Neural progenitor cell (in vitro differentiated cells): ENCODE data around the gene C9orf50. TPM values are rescaled to one million over a fixed set of nuclear protein-coding genes. Genes with fewer than 3 reads are reported as not detected.

Experiments used
- DNase-seq: peaks from one replicate; pipeline ENCODE4 v3.0.0-alpha.2; 2016; ENCODE audit warnings: low spot score
- H2AFZ ChIP-seq: fragments of 200-600 bp; sonication (generic); replicated peaks from 2 replicates; pipeline ENCODE4 v1.6.1; 2016; ENCODE audit warnings: antibody characterized with exemption
- H3F3A ChIP-seq: fragments of 200-600 bp; sonication (generic); 2 replicates; pipeline ENCODE4 v1.6.1; 2016; ENCODE audit warnings: antibody characterized with exemption, low read depth
- H3K27ac ChIP-seq: fragments of 200-600 bp; sonication (generic); 2 replicates; pipeline ENCODE4 v1.5.1; 2016; ENCODE audit warnings: mild to moderate bottlenecking
- H3K27me3 ChIP-seq: fragments of 200-600 bp; sonication (generic); 2 replicates; pipeline ENCODE4 v1.6.1; 2016; ENCODE audit warnings: mild to moderate bottlenecking, moderate library complexity
- H3K36me3 ChIP-seq: fragments of 200-600 bp; sonication (generic); 2 replicates; pipeline ENCODE4 v1.5.1; 2016
- H3K4me1 ChIP-seq: fragments of 200-600 bp; sonication (generic); 2 replicates; pipeline ENCODE4 v1.6.1; 2016; ENCODE audit warnings: mixed run types
- H3K4me2 ChIP-seq: fragments of 200-600 bp; sonication (generic); 2 replicates; pipeline ENCODE4 v1.6.1; 2016
- H3K4me3 ChIP-seq: fragments of 200-600 bp; sonication (generic); 2 replicates; pipeline ENCODE4 v1.5.1; 2016
- H3K79me2 ChIP-seq: fragments of 200-600 bp; sonication (generic); 2 replicates; pipeline ENCODE4 v1.6.1; 2016; ENCODE audit warnings: low read depth
- H3K9ac ChIP-seq: fragments of 200-600 bp; sonication (generic); 2 replicates; pipeline ENCODE4 v1.6.1; 2016
- H3K9me3 ChIP-seq: fragments of 200-600 bp; sonication (generic); 2 replicates; pipeline ENCODE4 v1.5.1; 2016; ENCODE audit warnings: low read depth
- H4K20me1 ChIP-seq: fragments of 200-600 bp; sonication (generic); 2 replicates; pipeline ENCODE4 v1.6.1; 2016; ENCODE audit warnings: low read depth
- H3K27ac Mint-ChIP-seq: 3 replicates; pipeline ENCODE4 v1.8.0; 2021; ENCODE audit warnings: mixed read lengths
- H3K27me3 Mint-ChIP-seq: 2 replicates; pipeline ENCODE4 v1.8.0; 2022; ENCODE audit warnings: low read depth, mild to moderate bottlenecking, inconsistent platforms, moderate library complexity, mixed read lengths; ENCODE audit not compliant: insufficient read depth
- H3K36me3 Mint-ChIP-seq: 3 replicates; pipeline ENCODE4 v1.8.0; 2021; ENCODE audit warnings: mixed read lengths
- H3K4me1 Mint-ChIP-seq: 3 replicates; pipeline ENCODE4 v1.8.0; 2021; ENCODE audit warnings: mixed read lengths
- H3K4me3 Mint-ChIP-seq: 3 replicates; pipeline ENCODE4 v1.8.0; 2021; ENCODE audit warnings: mild to moderate bottlenecking, moderate library complexity, mixed read lengths
- H3K9me3 Mint-ChIP-seq: 3 replicates; pipeline ENCODE4 v1.8.0; 2020; ENCODE audit warnings: mixed read lengths
- EZH2 ChIP-seq: fragments of 200-600 bp; sonication (generic); IDR thresholded peaks from 2 replicates; pipeline ENCODE4 v1.6.1; 2017; ENCODE audit warnings: antibody characterized with exemption, mild to moderate bottlenecking, moderate library complexity
- EZH2phosphoT487 ChIP-seq: fragments of 200-600 bp; sonication (generic); IDR thresholded peaks from 2 replicates; pipeline ENCODE4 v1.6.1; 2017; ENCODE audit warnings: antibody characterized with exemption
- total RNA-seq: library from RNA; depleted of rRNA; stranded (reverse); fragments of >200 nt; gene quantifications from 2 replicates; pipeline ENCODE4 v1.2.3, GENCODE V29; 2015; ENCODE audit warnings: low replicate concordance
- TF ChIP-seq, protein P1 (sequence below): fragments of 200-600 bp; sonication (generic); IDR thresholded peaks from 2 replicates; pipeline ENCODE4 v1.5.1; 2017; ENCODE audit warnings: antibody characterized with exemption, mild to moderate bottlenecking

Gene C9orf50
- total RNA-seq, 1 donor from 2014 or later, result not detected

DNA sequence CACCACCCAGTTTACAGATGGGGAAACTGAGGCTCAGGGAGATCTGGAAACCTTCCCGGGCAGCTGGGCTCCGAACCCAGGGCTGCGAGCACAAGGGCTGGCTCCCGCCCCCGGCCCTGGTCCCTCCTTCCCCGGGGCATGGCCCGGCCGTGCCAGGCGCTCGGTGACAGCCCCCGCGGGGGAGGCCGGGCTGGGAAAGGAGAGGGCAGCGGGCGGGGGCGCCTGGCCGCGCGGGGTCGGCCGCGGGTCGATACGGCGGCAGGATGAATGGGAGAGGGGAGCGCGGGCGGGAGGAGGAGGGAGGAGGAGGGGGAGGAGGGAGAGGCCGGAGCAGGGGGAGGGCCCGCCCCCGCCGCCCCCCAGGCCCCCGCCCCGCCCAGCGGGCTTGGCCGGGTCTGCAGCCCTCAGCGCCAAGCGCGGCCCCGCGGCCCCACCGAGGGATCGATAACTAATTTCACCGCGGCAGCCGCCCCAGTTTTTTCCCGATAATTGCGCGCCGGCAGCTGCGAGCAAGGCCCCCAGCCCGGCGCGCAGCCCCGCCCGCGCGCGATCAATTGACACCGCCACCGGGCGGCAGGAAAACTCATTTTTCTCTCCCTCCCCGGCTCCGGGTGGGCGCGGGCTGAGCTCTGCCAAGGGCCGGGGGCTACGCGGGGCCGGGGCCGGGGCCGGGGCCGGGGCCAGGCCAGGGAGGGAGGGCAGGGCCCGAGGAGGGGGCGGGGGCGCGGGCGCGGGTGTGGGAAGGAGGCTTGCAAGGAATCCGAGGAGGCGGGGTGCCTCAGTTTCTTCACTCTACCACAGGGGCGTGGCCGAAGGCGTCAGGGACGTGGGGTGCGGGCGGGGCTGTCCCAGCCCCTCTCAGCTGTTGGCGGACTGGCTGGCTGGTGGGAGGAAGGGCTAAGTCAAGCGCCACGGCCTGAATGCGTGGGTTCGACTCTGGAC is 52.1 kb downstream of the C9orf50 start:
- Histone ChIP-seq H3K27ac (no peak overlapping the region), H3K9me3 (no peaks in the 10 kb centered on the region), H3K4me2 (peak overlapping the region; percentile 87), H3K9ac (no peak overlapping the region), H4K20me1 (no peaks in the 10 kb centered on the region), H3F3A (peaks cover 29% of the 10 kb centered on the region), H3K4me3 (peak overlapping the region; percentile 58), H3K36me3 (no peaks in the 10 kb centered on the region), H3K27me3 (no peaks in the 10 kb centered on the region), H2AFZ (no peak overlapping the region), H3K4me1 (peaks cover 15% of the 10 kb centered on the region), H3K79me2 (no peaks in the 10 kb centered on the region)
- Mint-ChIP-seq H3K27ac (peak overlapping the region; percentile 82), H3K9me3 (peaks cover 4% of the 10 kb centered on the region), H3K4me3 (peak overlapping the region; percentile 88), H3K4me1 (peaks cover 51% of the 10 kb centered on the region), H3K27me3 (peaks cover 16% of the 10 kb centered on the region), H3K36me3 (no peaks in the 10 kb centered on the region)
- DNase-seq, result peak; percentile 84
- TF ChIP-seq EZH2phosphoT487 (no peak), EZH2 (no peak)
- TF ChIP-seq, protein P1, sequence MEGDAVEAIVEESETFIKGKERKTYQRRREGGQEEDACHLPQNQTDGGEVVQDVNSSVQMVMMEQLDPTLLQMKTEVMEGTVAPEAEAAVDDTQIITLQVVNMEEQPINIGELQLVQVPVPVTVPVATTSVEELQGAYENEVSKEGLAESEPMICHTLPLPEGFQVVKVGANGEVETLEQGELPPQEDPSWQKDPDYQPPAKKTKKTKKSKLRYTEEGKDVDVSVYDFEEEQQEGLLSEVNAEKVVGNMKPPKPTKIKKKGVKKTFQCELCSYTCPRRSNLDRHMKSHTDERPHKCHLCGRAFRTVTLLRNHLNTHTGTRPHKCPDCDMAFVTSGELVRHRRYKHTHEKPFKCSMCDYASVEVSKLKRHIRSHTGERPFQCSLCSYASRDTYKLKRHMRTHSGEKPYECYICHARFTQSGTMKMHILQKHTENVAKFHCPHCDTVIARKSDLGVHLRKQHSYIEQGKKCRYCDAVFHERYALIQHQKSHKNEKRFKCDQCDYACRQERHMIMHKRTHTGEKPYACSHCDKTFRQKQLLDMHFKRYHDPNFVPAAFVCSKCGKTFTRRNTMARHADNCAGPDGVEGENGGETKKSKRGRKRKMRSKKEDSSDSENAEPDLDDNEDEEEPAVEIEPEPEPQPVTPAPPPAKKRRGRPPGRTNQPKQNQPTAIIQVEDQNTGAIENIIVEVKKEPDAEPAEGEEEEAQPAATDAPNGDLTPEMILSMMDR, result no peak

GRCh38 chr9:129567842-129568559 is 52.9 kb downstream of the C9orf50 start:
- Histone ChIP-seq H3K9me3 (no peaks in the 10 kb centered on the region), H3K4me1 (peaks cover 16% of the 10 kb centered on the region), H4K20me1 (no peaks in the 10 kb centered on the region), H3K4me3 (peak overlapping the region; percentile 58), H3K79me2 (no peaks in the 10 kb centered on the region), H3K9ac (no peak overlapping the region), H2AFZ (no peak overlapping the region), H3K4me2 (peak overlapping the region; percentile 87), H3K27ac (no peak overlapping the region), H3K27me3 (no peaks in the 10 kb centered on the region), H3K36me3 (no peaks in the 10 kb centered on the region), H3F3A (peaks cover 29% of the 10 kb centered on the region)
- peak; percentile 42 for DNase-seq
- TF ChIP-seq EZH2 (no peak), EZH2phosphoT487 (no peak)
- TF ChIP-seq, protein P1, result no peak
- Mint-ChIP-seq H3K36me3 (no peaks in the 10 kb centered on the region), H3K9me3 (no peaks in the 10 kb centered on the region), H3K4me3 (peak overlapping the region; percentile 88), H3K27me3 (peaks cover 20% of the 10 kb centered on the region), H3K27ac (peak overlapping the region; percentile 82), H3K4me1 (peaks cover 57% of the 10 kb centered on the region)

DNA sequence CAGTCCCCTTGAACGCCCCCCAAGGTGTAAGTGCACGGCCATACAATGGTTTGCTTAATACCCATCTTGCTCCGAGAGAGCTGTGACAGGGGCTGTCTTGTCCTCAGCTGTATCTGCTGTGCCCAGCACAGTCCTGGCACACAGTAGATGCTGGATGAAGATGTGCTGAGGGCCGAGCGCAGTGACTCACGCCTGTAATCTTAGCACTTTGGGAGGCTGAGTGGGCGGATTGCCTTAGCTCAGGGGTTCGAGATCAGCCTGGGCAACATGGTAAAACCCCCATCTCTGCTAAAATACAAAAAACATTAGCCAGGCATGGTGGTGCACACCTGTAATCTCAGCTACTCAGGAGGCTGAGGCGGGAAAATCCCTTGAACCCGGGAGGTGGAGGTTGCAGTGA is 53.6 kb downstream of the C9orf50 start:
- Mint-ChIP-seq H3K36me3 (no peaks in the 10 kb centered on the region), H3K4me1 (peaks cover 64% of the 10 kb centered on the region), H3K9me3 (no peaks in the 10 kb centered on the region), H3K27ac (peak overlapping the region; percentile 86), H3K4me3 (peak overlapping the region; percentile 88), H3K27me3 (peaks cover 20% of the 10 kb centered on the region)
- no peak for DNase-seq
- no peak overlapping the region for H3K4me3 ChIP-seq
- H3K9ac ChIP-seq, result no peak overlapping the region
- H3K4me1 ChIP-seq, result peaks cover 23% of the 10 kb centered on the region
- H4K20me1 ChIP-seq, result no peaks in the 10 kb centered on the region
- peaks cover 29% of the 10 kb centered on the region for H3F3A ChIP-seq
- H3K27me3 ChIP-seq, result no peaks in the 10 kb centered on the region
- no peaks in the 10 kb centered on the region for H3K9me3 ChIP-seq
- H3K4me2 ChIP-seq, result peak overlapping the region; percentile 87
- no peaks in the 10 kb centered on the region for H3K36me3 ChIP-seq
- no peak overlapping the region for H2AFZ ChIP-seq
- H3K27ac ChIP-seq, result no peak overlapping the region
- TF ChIP-seq EZH2 (no peak), EZH2phosphoT487 (no peak)
- TF ChIP-seq, protein P1, result no peak
- H3K79me2 ChIP-seq, result no peaks in the 10 kb centered on the region
